Fibroblast of lung (primary cell): ENCODE results near the gene ALPP. TPM values are rescaled to one million over a fixed set of nuclear protein-coding genes. Genes with fewer than 3 reads are reported as not detected.

ENCODE experiments used
- DNase-seq, 2 donors: peaks; one replicate each; pipeline versions ENCODE4 v3.0.0 to v3.0.0-alpha.2; 2010; ENCODE audit warnings: low read depth in 2 of 2
- H2AFZ ChIP-seq: 2 replicates; pipeline ENCODE4 v1.5.1; 2012; ENCODE audit warnings: low read length, control low read depth, inconsistent platforms
- H3K27ac ChIP-seq: 2 replicates; pipeline ENCODE4 v1.5.1; 2011; ENCODE audit warnings: low read length, control low read depth; ENCODE audit not compliant: insufficient read depth
- H3K27me3 ChIP-seq: 2 replicates; pipeline ENCODE4 v1.5.1; 2011; ENCODE audit warnings: mild to moderate bottlenecking, low read length; ENCODE audit not compliant: control insufficient read depth, insufficient read depth
- H3K36me3 ChIP-seq: 2 replicates; pipeline ENCODE4 v1.5.1; 2011; ENCODE audit warnings: low read length; ENCODE audit not compliant: control insufficient read depth, insufficient read depth
- H3K4me1 ChIP-seq: 2 replicates; pipeline ENCODE4 v1.5.1; 2011; ENCODE audit warnings: low read length; ENCODE audit not compliant: control insufficient read depth, insufficient read depth; ENCODE audit errors: extremely low read depth
- H3K4me2 ChIP-seq: 2 replicates; pipeline ENCODE4 v1.5.1; 2011; ENCODE audit warnings: low read length, control low read depth; ENCODE audit not compliant: insufficient read depth; ENCODE audit errors: extremely low read depth
- H3K4me3 ChIP-seq, 4 experiments: fragments of 200-600 bp in 1 of 4; sonication (generic) in 1 of 4; replicated peaks in 1 of 4; 2 replicates each; pipeline ENCODE4 v1.5.1; 2011 to 2016; ENCODE audit warnings: low read length in 4 of 4, low read depth in 3 of 4, mild to moderate bottlenecking in 3 of 4, control low read depth in 2 of 4, inconsistent platforms in 1 of 4, mixed read lengths in 1 of 4; ENCODE audit not compliant: insufficient read depth in 1 of 4; ENCODE audit errors: control extremely low read depth in 1 of 4
- H3K79me2 ChIP-seq: 2 replicates; pipeline ENCODE4 v1.5.1; 2012; ENCODE audit warnings: mild to moderate bottlenecking, low read length, inconsistent platforms; ENCODE audit not compliant: control insufficient read depth, insufficient read depth
- H3K9ac ChIP-seq: 2 replicates; pipeline ENCODE4 v1.5.1; 2011; ENCODE audit warnings: mild to moderate bottlenecking, low read length, control low read depth; ENCODE audit not compliant: insufficient read depth
- H3K9me3 ChIP-seq: 2 replicates; pipeline ENCODE4 v1.5.1; 2012; ENCODE audit warnings: low read depth, low read length; ENCODE audit not compliant: control insufficient read depth, insufficient read depth
- H4K20me1 ChIP-seq: 2 replicates; pipeline ENCODE4 v1.5.1; 2011; ENCODE audit warnings: low read length; ENCODE audit not compliant: control insufficient read depth, insufficient read depth; ENCODE audit errors: extremely low read depth
- CTCF ChIP-seq, 2 donors: IDR thresholded peaks in 1 of 2; conservative IDR thresholded peaks in 1 of 2; 1 replicate in 1 of 2; 2 replicates in 1 of 2; pipeline ENCODE4 v1.5.1; 2011 to 2012; ENCODE audit warnings: low read length in 2 of 2, control low read depth in 1 of 2, inconsistent platforms in 1 of 2, low read depth in 1 of 2, mild to moderate bottlenecking in 1 of 2
- EZH2 ChIP-seq: IDR thresholded peaks from 2 replicates; pipeline ENCODE4 v1.5.1; 2012; ENCODE audit warnings: low read length, control low read depth, mild to moderate bottlenecking; ENCODE audit errors: missing control alignments
- polyA plus RNA-seq, 2 donors: library from polyadenylated mRNA; depleted of rRNA in 1 of 2; stranded (reverse) in 1 of 2; unstranded in 1 of 2; fragments of >200 nt; gene quantifications; 2 replicates each; pipeline ENCODE4 v1.2.1, GENCODE V29; 2011 to 2012; ENCODE audit warnings: missing spikeins in 1 of 2
- total RNA-seq: library from RNA; depleted of rRNA; stranded (reverse); fragments of >200 nt; gene quantifications from 2 replicates; pipeline ENCODE4 v1.2.1, GENCODE V29; 2014

The ALPP gene
- total and polyA plus RNA-seq, 2 donors (not counting 1 experiment from before 2014, with no cell fraction given): not detected

DNA sequence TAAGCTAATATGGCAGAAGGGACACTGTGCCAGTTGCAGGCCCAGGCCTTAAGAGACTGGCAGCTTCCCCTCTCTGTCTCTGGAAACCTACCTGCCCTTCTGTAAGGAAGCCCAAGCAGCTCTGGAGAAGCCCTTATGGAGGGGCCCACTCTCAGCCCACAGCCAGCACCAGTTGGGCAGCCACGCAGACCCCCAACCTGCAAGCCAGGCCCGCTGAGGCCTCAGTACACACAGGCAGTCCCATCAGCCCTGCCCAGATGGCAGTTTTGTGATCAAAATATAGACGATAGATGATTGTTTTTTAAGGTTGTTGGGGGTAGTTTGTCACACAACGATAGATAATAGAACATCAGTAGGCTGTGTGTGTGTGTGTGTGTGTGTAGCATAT, 36.8 kb upstream of the ALPP start:
- no peak for DNase-seq
- Histone ChIP-seq H3K79me2 (no peaks in the 10 kb centered on the region), H3K4me2 (no peak overlapping the region), H2AFZ (no peak overlapping the region), H3K27me3 (no peaks in the 10 kb centered on the region), H3K9ac (no peak overlapping the region), H3K27ac (no peak overlapping the region), H3K9me3 (no peaks in the 10 kb centered on the region), H3K4me3 (no peak overlapping the region), H3K36me3 (no peaks in the 10 kb centered on the region), H4K20me1 (no peaks in the 10 kb centered on the region), H3K4me1 (no peaks in the 10 kb centered on the region)
- TF ChIP-seq CTCF (conservative IDR thresholded peaks at IDR 0.05 in 1 of 2, IDR thresholded peaks at IDR 0.05 in 1 of 2; ENCODE audit: low read depth in 1 of 2, low read length in 2 of 2) (no peak), EZH2 (no peak)

GRCh38 chr2:232342635-232343565, 35.7 kb upstream of the ALPP start:
- Histone ChIP-seq H3K27ac (no peak overlapping the region), H3K4me3 (no peak overlapping the region), H3K9me3 (no peaks in the 10 kb centered on the region), H3K9ac (no peak overlapping the region), H2AFZ (no peak overlapping the region), H3K36me3 (no peaks in the 10 kb centered on the region), H4K20me1 (no peaks in the 10 kb centered on the region), H3K4me2 (no peak overlapping the region), H3K4me1 (no peaks in the 10 kb centered on the region), H3K27me3 (no peaks in the 10 kb centered on the region), H3K79me2 (no peaks in the 10 kb centered on the region)
- TF ChIP-seq EZH2 (no peak), CTCF (conservative IDR thresholded peaks at IDR 0.05 in 1 of 2, IDR thresholded peaks at IDR 0.05 in 1 of 2; ENCODE audit: low read depth in 1 of 2, low read length in 2 of 2) (no peak)
- no peak for DNase-seq

DNA sequence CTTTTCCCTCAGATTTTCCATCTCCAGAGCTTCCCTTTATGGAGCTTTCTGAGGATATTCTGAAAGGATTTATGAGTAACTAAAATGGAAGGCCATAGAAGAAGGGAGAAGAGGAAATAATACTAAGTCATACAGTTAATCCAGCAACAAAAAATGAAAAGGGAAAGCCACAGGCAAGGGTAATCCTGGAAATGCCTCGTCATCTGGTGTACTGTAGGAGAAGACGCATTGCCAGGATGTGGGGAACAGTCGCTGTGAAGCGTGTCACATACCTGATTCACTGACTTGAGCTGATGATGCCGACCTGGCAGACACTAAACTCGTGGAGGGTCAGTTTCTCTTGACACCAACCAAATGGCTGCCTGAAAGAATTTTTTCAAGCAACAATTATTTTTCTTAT, 34.7 kb upstream of the ALPP start:
- no peaks in the 10 kb centered on the region for H3K79me2 ChIP-seq
- H3K27me3 ChIP-seq: no peaks in the 10 kb centered on the region
- DNase-seq: no peak
- H3K4me2 ChIP-seq: no peak overlapping the region
- no peaks in the 10 kb centered on the region for H3K4me1 ChIP-seq
- no peak overlapping the region for H3K27ac ChIP-seq
- H4K20me1 ChIP-seq: no peaks in the 10 kb centered on the region
- H3K9ac ChIP-seq: no peak overlapping the region
- no peaks in the 10 kb centered on the region for H3K9me3 ChIP-seq
- no peak for TF ChIP-seq EZH2
- no peak overlapping the region for H3K4me3 ChIP-seq
- no peak overlapping the region for H2AFZ ChIP-seq
- no peaks in the 10 kb centered on the region for H3K36me3 ChIP-seq
